HepG2 (cell line): ENCODE data around the gene FAM174C. TPM values are rescaled to one million over a fixed set of nuclear protein-coding genes. Genes with fewer than 3 reads are reported as not detected.
"Not testable (repeated sequence)": the region's sequence is repeated elsewhere in the genome, so short reads cannot be mapped to it uniquely, and the experiment has no call there.

ENCODE experiments used
- ATAC-seq: fragments of 200-7000 bp; cut with Tn5 transposase; 3 replicates; pipeline ENCODE4 v1.9.1; 2020; ENCODE audit warnings: mild to moderate bottlenecking, moderate library complexity
- BruUV-seq: library from RNA; stranded (reverse); fragments of 400-500 nt; replicated peaks from 2 replicates; lab custom pipeline; 2021; lab: Mats Ljungman, UMichigan
- CTCF ChIA-PET: fragments of 300-600 bp; formaldehyde crosslinking; extraction: SDS; loops from one replicate; lab custom pipeline; 2021; ENCODE audit warnings: low total read pairs, inconsistent platforms, low intra/inter-chr PET ratio; lab: Yijun Ruan, JAX
- POLR2A ChIA-PET: fragments of 350-600 bp; sonication (Branson Sonifier 250); formaldehyde crosslinking; loops from one replicate; lab custom pipeline; 2020; ENCODE audit warnings: antibody characterized with exemption, inconsistent platforms; lab: Yijun Ruan, JAX
- DNase-seq: peaks from one replicate; pipeline ENCODE4 v3.0.0-alpha.2; 2015; ENCODE audit warnings: low spot score
- FAIRE-seq: peaks from 3 replicates; lab custom pipeline; 2011; peaks lifted over from hg19 to GRCh38; lab: Jason Lieb, UNC
- H2AFZ ChIP-seq: one replicate; pipeline ENCODE4 v1.6.1; 2011; ENCODE audit warnings: low read length, inconsistent platforms
- H3K27ac ChIP-seq: fragments of 300-600 bp; 3 replicates; pipeline ENCODE4 v1.8.0; 2011; ENCODE audit warnings: mixed run types, mild to moderate bottlenecking, mixed read lengths, low read length, inconsistent platforms; ENCODE audit not compliant: insufficient read depth; ENCODE audit errors: extremely low read length
- H3K27me3 ChIP-seq, 2 experiments: fragments of 200-600 bp in 1 of 2; 2 replicates in 1 of 2; 3 replicates in 1 of 2; pipeline versions ENCODE4 v1.6.0 to v1.8.0; 2011; ENCODE audit warnings: low read length in 2 of 2, mild to moderate bottlenecking in 2 of 2, moderate library complexity in 2 of 2, inconsistent platforms in 1 of 2; ENCODE audit not compliant: insufficient read depth in 2 of 2, control insufficient read depth in 1 of 2
- H3K36me3 ChIP-seq, 2 experiments: fragments of 200-600 bp in 1 of 2; replicated peaks in 1 of 2; 2 replicates in 1 of 2; 3 replicates in 1 of 2; pipeline versions ENCODE4 v1.5.1 to v1.8.0; 2011; ENCODE audit warnings: low read length in 2 of 2, inconsistent platforms in 1 of 2; ENCODE audit not compliant: insufficient read depth in 2 of 2, control insufficient read depth in 1 of 2
- H3K4me1 ChIP-seq: 2 replicates; pipeline ENCODE4 v1.5.1; 2012; ENCODE audit warnings: low read length, inconsistent platforms; ENCODE audit not compliant: insufficient read depth
- H3K4me2 ChIP-seq: 2 replicates; pipeline ENCODE4 v1.6.0; 2011; ENCODE audit warnings: low read depth, low read length, inconsistent platforms
- H3K4me3 ChIP-seq, 3 experiments: fragments of 200-600 bp in 1 of 3; sonication (generic), shearing (Covaris generic) in 1 of 3; replicated peaks in 1 of 3; 2 replicates each; pipeline ENCODE4 v1.5.1; 2011 to 2016; ENCODE audit warnings: low read length in 3 of 3, inconsistent platforms in 2 of 3, low read depth in 2 of 3, mild to moderate bottlenecking in 2 of 3, control low read depth in 1 of 3, mixed read lengths in 1 of 3; ENCODE audit not compliant: insufficient read depth in 1 of 3
- H3K79me2 ChIP-seq: one replicate; pipeline ENCODE4 v1.6.1; 2011; ENCODE audit warnings: low read length, inconsistent platforms; ENCODE audit not compliant: insufficient read depth
- H3K9ac ChIP-seq: 2 replicates; pipeline ENCODE4 v1.6.0; 2011; ENCODE audit warnings: mild to moderate bottlenecking, low read depth, low read length, inconsistent platforms; ENCODE audit not compliant: insufficient read depth
- H3K9me3 ChIP-seq: 2 replicates; pipeline ENCODE4 v1.5.1; 2012; ENCODE audit warnings: mild to moderate bottlenecking, low read length
- H4K20me1 ChIP-seq: 2 replicates; pipeline ENCODE4 v1.6.0; 2011; ENCODE audit warnings: inconsistent platforms, mild to moderate bottlenecking, low read length, moderate library complexity; ENCODE audit not compliant: insufficient read depth
- BORCS8-MEF2B ChIP-seq: sonication (generic); formaldehyde crosslinking; IDR thresholded peaks from 2 replicates; pipeline ENCODE4 v1.8.0; 2022; ENCODE audit warnings: mild to moderate bottlenecking, missing genetic modification reagents
- HNF1A ChIP-seq, 2 experiments: sonication (generic) in 1 of 2; formaldehyde crosslinking in 1 of 2; IDR thresholded peaks; 2 replicates each; pipeline versions ENCODE4 v1.4.0 to v1.6.1; 2016 to 2020; ENCODE audit warnings: borderline replicate concordance in 1 of 2, low read depth in 1 of 2, mild to moderate bottlenecking in 1 of 2, missing genetic modification reagents in 1 of 2
- MIXL1 ChIP-seq: IDR thresholded peaks from 2 replicates; pipeline ENCODE4 v1.6.1; 2016
- RXRB ChIP-seq: IDR thresholded peaks from 2 replicates; pipeline ENCODE4 v1.6.1; 2016; ENCODE audit warnings: borderline replicate concordance, missing genetic modification reagents, missing compliant biosample characterization
- ZBTB25 ChIP-seq: IDR thresholded peaks from 2 replicates; pipeline ENCODE4 v1.6.1; 2018; ENCODE audit warnings: missing genetic modification reagents
- ZEB1 ChIP-seq: IDR thresholded peaks from 2 replicates; pipeline ENCODE4 v1.6.1; 2012; ENCODE audit warnings: mild to moderate bottlenecking, low read depth, inconsistent platforms; ENCODE audit not compliant: insufficient replicate concordance
- ZFP41 ChIP-seq: sonication (generic); formaldehyde crosslinking; IDR thresholded peaks from 2 replicates; pipeline ENCODE4 v1.4.0; 2020; ENCODE audit warnings: mild to moderate bottlenecking, missing genetic modification reagents, borderline replicate concordance
- ZNF768 ChIP-seq: sonication (generic); formaldehyde crosslinking; IDR thresholded peaks from 2 replicates; pipeline ENCODE4 v1.4.0; 2020; ENCODE audit warnings: missing genetic modification reagents
- WGBS: methylation state at CpG from one replicate; pipeline ENCODE4 v1.1.6; 2017; ENCODE audit warnings: low lambda C conversion rate; 5-methylcytosine and 5-hydroxymethylcytosine counted together
- in situ Hi-C: cut with HindIII; loops from 2 replicates; pipeline ENCODE4 v1.10.0; 2017; ENCODE audit warnings: low pct_unique_long_range_greater_than_20kb; ENCODE audit not compliant: extremely low pct_ligation_motif_present
- intact Hi-C: fragments of 100-400 bp; cut with micrococcal nuclease; formaldehyde crosslinking; loops from one replicate; pipeline ENCODE4 v1.10.0; 2022; ENCODE audit not compliant: unreplicated experiment
- polyA plus RNA-seq, 8 experiments: library from polyadenylated mRNA; depleted of rRNA in 3 of 8; stranded (reverse) in 7 of 8; unstranded in 1 of 8; fragments of >200 nt; fragmentation: Illumina TruSeq in 4 of 8; extraction: Trizol in 4 of 8; gene quantifications; 2 replicates each; pipeline versions ENCODE4 v1.2.1 to v1.2.3, GENCODE V29; 2011 to 2016; ENCODE audit warnings: low read depth in 4 of 8, missing spikeins in 1 of 8, mixed read lengths in 1 of 8; ENCODE audit not compliant: insufficient read depth in 1 of 8
- total RNA-seq, 5 experiments: library from RNA; depleted of rRNA; stranded (reverse); fragments of >200 nt; fragmentation: Illumina TruSeq; extraction: Trizol; gene quantifications; 2 replicates each; pipeline ENCODE4 v1.2.3, GENCODE V29; 2016; ENCODE audit warnings: low read depth in 1 of 5
- TF ChIP-seq, protein P1 (sequence below): sonication (generic); formaldehyde crosslinking; IDR thresholded peaks from 2 replicates; pipeline ENCODE4 v1.8.0; 2022; ENCODE audit warnings: missing genetic modification reagents, mild to moderate bottlenecking, moderate library complexity, borderline replicate concordance
- TF ChIP-seq, protein P2 (sequence below): IDR thresholded peaks from 2 replicates; pipeline ENCODE4 v1.6.1; 2016; ENCODE audit warnings: missing genetic modification reagents, missing compliant biosample characterization
- TF ChIP-seq, protein P3 (sequence below): IDR thresholded peaks from 2 replicates; pipeline ENCODE4 v1.6.1; 2016; ENCODE audit warnings: low read depth, borderline replicate concordance

FAM174C gene
- total and polyA plus RNA-seq, 2 of the 13 experiments (the other 11 are each of a cell fraction or from before 2014, with no cell fraction given) = 19.5 to 31.3 TPM

- H2AFZ ChIP-seq; in situ Hi-C loops; H3K9me3 ChIP-seq; H3K36me3 ChIP-seq; H3K27me3 ChIP-seq; CTCF ChIA-PET; BruUV-seq; TF ChIP-seq HNF1A (IDR thresholded peaks at IDR 0.05; ENCODE audit: low read depth): not testable (repeated sequence)
- peak; percentile 8 for ATAC-seq
- Histone ChIP-seq H4K20me1 (peaks cover 14% of the 10 kb centered on the region; the same call in 1 of the 2 replicates), H3K4me2 (peak overlapping the region; percentile 81), H3K4me3 (peak overlapping the region; percentile 36 to 80 (median 52); a peak in 5 of 6 replicates), H3K9ac (peak overlapping the region; percentile 69), H3K79me2 (peaks cover 31% of the 10 kb centered on the region), H3K27ac (peak overlapping the region; percentile 96), H3K4me1 (peaks cover 56% of the 10 kb centered on the region)
- peak; percentile 88 for DNase-seq
- WGBS = 40% methylated on average over 20 of the region's 27 CpGs
- FAIRE-seq = peak; percentile 82
- intact Hi-C loops = loop anchor here (1.0 kb wide), 1 partner anchor 20 kb away; no protein-coding TSS in a partner anchor
- POLR2A ChIA-PET = interaction anchor here (0.5 to 10.1 kb wide), 10 partner anchors 14 to 148 kb away, joined by 3 to 469 read pairs (median 4); partner anchors contain the start of gene CIRBP
- TF ChIP-seq, protein P1, sequence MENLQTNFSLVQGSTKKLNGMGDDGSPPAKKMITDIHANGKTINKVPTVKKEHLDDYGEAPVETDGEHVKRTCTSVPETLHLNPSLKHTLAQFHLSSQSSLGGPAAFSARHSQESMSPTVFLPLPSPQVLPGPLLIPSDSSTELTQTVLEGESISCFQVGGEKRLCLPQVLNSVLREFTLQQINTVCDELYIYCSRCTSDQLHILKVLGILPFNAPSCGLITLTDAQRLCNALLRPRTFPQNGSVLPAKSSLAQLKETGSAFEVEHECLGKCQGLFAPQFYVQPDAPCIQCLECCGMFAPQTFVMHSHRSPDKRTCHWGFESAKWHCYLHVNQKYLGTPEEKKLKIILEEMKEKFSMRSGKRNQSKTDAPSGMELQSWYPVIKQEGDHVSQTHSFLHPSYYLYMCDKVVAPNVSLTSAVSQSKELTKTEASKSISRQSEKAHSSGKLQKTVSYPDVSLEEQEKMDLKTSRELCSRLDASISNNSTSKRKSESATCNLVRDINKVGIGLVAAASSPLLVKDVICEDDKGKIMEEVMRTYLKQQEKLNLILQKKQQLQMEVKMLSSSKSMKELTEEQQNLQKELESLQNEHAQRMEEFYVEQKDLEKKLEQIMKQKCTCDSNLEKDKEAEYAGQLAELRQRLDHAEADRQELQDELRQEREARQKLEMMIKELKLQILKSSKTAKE = peak; percentile 13; the same call in 1 of the 2 replicates
- TF ChIP-seq, protein P2, sequence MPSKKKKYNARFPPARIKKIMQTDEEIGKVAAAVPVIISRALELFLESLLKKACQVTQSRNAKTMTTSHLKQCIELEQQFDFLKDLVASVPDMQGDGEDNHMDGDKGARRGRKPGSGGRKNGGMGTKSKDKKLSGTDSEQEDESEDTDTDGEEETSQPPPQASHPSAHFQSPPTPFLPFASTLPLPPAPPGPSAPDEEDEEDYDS (CRISPR knock-in tag) = 0 out of 2 replicates have a peak, but pooled peaks have one; percentile 48
- TF ChIP-seq ZNF768 (CRISPR knock-in tag) (0 out of 2 replicates have a peak, but pooled peaks have one; percentile 7), RXRB (CRISPR knock-in tag) (peak; percentile 83), MIXL1 (CRISPR knock-in tag) (0 out of 2 replicates have a peak, but pooled peaks have one; percentile 25), HNF1A (CRISPR knock-in tag; IDR thresholded peaks at IDR 0.05; ENCODE audit: borderline replicate concordance) (peak; percentile 54), BORCS8-MEF2B (0 out of 2 replicates have a peak, but pooled peaks have one; percentile 13), ZFP41 (CRISPR knock-in tag) (peak; percentile 39; the same call in 1 of the 2 replicates), ZEB1 (peak; percentile 64), ZBTB25 (CRISPR knock-in tag) (peak; percentile 57; the same call in 1 of the 2 replicates)
- TF ChIP-seq, protein P3, sequence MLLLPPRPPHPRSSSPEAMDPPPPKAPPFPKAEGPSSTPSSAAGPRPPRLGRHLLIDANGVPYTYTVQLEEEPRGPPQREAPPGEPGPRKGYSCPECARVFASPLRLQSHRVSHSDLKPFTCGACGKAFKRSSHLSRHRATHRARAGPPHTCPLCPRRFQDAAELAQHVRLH (CRISPR knock-in tag) = 0 out of 2 replicates have a peak, but pooled peaks have one; percentile 0
Observed at GRCh38 chr19:1246265-1247087, 28.9 kb upstream of the FAM174C start.
